ENCODE data around the gene MT3. TPM values are rescaled to one million over a fixed set of nuclear protein-coding genes. Genes with fewer than 3 reads are reported as not detected.
A peak's percentile ranks its signal among the peaks of the same experiment; 100 is the strongest.
"Not testable (repeated sequence)": the region's sequence is repeated elsewhere in the genome, so short reads cannot be mapped to it uniquely, and the experiment has no call there.

The MT3 gene
- total RNA-seq, 1 experiment from 2014 or later = not detected

GRCh38 chr16:56609463-56609921 lies 20.2 kb downstream of the MT3 start:
- DNase-seq (ENCODE audit: low read depth) = peak; percentile 90

GRCh38 chr16:56610017-56610608 lies 20.8 kb downstream of the MT3 start:
- peak; percentile 94 for DNase-seq (ENCODE audit: low read depth)

DNA sequence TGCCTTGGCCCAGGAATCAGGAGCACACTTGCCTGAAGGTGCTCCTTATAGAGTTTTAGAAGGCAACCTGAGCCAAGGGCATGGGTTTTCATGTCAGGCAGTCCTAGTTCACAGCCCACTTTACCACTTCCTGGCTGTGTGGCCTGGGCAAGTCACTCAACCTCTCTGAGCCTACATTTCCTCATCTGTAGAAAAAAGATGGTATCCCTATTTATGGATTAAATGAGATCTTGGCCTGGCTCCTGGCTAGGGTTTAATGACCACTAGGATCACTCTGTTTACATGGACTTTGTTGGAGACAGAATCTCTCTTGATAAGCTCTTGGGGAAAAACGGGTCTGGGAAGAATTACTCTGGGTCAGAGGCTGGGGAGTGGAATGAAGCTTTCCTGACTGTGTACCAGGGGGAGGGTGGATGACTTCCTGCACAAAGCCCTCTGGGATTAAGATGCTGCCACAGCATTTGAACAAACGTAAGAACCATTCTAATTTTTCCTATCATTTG lies 21.3 kb downstream of the MT3 start:
- DNase-seq (ENCODE audit: low read depth) = no peak

DNA sequence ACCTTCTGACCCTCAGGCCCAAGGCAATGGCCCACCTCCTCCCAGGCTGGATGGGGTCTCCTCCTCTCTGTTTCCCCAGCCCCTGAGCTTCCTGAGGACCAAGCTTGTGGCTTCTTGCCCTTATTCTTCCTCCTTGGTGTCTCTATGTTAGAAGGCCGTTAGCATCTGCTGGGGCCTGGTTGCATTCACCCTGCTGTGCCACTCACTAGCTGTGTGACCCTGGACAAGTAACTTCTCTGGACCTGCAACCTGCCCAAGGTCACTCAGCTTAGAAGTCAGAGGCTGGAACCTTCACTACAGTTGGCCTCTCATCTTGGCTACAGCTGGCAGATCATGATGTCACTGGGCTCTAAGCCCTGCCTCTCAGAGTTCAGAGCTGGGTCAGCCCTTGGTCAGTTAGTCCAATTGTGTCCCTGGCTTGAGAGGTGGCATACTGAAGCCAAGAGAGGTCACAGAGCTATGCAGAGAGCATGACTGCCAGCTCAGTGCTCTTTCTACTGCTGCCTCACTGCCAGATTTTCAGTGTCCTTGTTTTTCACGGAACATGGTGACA lies 22.0 kb downstream of the MT3 start:
- DNase-seq (ENCODE audit: low read depth) = peak; percentile 84

DNA sequence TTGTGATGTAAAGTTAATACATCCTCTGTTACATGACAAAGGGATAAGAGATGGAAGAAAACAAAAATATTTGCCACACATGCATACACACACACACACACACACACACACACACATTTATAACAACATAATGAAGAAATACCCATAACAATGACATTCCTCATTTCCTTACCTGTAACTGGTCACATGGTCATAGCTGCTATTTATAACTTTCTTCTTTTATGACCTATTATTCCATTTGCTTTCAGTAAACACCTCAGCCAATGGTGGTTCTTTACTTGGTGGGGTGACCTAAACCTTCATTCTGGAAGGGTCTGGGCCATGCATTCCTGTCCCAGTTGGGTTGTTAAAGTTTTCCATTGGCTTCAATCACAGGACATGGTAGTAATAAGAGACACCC lies 24.4 kb downstream of the MT3 start:
- no peak for DNase-seq (ENCODE audit: low read depth)

- peak; percentile 73 for DNase-seq (ENCODE audit: low read depth)
Measured at GRCh38 chr16:56614549-56614991, 25.2 kb downstream of the MT3 start.

GRCh38 chr16:56615353-56615752 lies 26.0 kb downstream of the MT3 start:
- peak; percentile 65 for DNase-seq (ENCODE audit: low read depth)

DNA sequence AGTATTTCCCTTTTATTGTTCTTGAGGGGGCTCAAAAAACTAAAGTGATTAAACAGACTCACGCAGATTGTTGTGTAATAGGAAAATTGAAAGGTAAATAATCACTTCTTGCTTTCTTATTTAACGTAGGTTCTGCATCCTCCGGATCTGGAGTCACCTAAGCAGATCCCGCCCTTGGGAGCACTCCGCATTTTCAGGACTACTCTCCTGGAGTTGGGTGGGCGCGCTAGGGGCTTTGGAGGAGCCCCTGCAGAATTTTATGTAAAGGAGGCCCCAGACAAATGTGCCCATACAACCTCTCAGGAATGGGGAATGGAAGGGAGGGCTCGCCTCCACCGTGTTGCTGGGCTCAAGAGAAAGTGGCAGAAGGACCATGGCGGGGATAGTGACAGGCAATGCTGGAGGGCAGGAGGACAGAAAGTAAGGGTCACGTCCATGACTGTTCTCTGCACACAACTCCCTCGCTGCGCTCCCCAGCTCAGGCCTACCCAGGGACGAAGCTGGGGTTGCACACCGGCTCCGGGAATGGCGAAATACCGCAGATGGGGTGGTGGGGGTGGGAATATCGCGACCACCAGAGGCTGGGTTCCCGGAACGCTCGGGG lies 27.4 kb downstream of the MT3 start:
- DNase-seq (ENCODE audit: low read depth) = no peak

DNA sequence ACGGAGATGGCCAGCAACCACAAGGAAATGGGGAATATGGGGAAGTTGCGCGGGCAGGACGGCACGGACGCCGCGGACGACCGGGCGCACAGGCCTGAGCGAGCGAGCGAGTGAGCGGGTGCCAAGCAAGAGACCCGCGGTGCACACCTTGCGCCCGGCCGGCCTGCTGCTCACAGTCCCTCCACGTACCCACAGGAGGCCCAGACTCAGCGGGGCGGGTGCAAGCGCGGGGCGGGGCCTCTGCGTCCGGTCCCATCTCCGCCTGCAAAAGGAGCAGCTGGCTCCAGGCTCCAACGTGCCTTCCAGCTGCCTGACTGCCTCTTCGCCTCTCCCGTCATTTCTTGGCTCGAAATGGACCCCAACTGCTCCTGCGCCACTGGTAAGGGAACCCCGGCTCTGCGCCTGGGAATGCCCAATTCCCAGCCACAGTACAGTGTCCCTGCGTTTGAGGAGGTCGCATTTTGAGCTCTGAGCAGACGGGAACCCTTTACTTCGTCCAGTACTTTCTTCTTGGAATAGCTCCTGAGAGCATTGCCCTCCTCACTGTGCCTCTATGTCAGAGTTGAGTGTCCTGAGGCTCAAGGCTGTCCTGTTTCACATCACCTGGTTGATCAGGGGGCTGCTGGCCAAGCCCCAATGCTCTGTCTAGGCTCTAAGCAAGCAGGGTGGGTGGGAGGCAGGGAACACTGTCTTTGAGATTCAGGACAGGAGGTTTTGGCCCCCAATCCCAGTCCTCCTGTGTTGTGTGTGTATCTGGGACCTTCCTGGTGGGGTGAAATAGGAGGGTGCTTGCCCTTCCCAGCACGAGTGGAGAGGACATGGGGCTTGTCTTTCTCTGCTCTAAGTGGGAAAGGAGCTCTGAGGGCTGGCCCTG lies 28.1 kb downstream of the MT3 start:
- peak; percentile 80 for DNase-seq (ENCODE audit: low read depth)

DNA sequence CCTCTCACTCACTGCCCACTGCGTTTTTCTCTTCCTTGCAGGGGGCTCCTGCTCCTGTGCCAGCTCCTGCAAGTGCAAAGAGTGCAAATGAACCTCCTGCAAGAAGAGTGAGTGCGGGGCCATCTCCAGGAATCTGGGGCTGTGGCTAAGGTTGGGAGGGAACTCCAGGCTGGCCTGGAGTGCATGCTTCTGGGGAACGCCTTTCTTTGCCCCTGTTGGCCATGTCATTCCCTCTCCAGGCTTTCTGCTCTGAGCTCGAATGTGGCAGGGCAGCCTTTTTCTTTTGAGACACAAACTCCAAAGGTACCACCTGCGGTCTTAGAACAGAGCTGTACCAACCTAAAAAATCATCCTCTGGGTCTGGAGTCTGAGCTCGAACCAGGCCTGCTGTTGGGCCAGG lies 28.8 kb downstream of the MT3 start:
- no peak for DNase-seq (ENCODE audit: low read depth)

- DNase-seq (ENCODE audit: low read depth) = peak; percentile 27
Measured at GRCh38 chr16:56620339-56620897, 31.1 kb downstream of the MT3 start.

DNA sequence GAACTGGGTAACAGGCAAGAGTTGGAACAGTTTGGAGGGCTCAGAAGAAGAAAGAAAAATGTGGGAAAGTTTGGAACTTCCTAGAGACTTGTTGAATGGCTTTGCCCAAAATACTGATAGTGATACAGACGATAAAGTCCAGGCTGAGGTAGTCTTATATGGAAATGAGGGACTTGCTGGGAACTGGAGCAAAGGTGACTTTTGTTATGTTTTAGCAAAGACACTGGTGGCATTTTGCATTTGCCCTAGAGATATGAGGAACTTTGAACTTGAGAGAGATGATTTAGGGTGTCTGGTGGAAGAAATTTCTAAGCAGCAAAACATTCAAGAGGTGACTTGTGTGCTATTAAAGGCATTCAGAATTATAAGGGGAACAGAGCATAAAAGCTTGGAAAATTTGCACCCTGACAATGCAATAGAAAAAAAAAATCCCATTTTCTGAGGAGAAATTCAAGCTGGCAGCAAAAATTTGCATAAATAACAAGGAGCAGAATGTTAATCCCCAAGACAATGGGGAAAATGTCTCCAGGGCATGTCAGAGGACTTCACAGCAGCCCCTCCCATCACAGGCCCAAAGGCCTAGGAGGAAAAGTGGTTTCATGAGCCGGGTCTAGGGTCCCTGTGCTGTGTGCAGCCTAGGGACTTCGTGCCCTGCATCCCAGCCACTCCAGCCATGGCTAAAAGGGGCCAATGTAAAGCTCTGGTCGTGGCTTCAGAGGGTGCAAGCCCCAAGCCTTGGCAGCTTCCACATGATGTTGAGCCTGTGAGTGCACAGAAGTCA lies 32.5 kb downstream of the MT3 start:
- DNase-seq (ENCODE audit: low read depth) = not testable (repeated sequence)

DNA sequence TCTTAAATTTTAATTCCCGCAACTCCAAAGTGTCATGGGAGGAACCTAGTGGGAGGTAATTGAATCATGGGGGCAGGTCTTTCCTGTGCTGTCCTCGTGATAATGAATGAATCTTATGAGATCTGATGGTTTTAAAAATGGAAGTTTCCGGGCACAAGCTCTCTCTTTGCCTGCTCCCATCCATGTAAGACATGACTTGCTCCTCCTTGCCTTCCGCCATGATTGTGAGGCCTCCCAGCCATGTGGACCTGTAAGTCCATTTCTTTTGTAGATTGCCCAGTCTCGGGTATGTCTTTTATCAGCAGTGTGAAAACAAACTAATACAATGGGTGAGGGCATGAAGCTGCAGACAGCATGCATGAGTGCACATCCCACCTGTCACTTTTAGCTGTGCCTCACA lies 33.9 kb downstream of the MT3 start:
- not testable (repeated sequence) for DNase-seq (ENCODE audit: low read depth)

- DNase-seq (ENCODE audit: low read depth) = no peak
Measured at GRCh38 chr16:56623637-56624036, 34.3 kb downstream of the MT3 start.

DNA sequence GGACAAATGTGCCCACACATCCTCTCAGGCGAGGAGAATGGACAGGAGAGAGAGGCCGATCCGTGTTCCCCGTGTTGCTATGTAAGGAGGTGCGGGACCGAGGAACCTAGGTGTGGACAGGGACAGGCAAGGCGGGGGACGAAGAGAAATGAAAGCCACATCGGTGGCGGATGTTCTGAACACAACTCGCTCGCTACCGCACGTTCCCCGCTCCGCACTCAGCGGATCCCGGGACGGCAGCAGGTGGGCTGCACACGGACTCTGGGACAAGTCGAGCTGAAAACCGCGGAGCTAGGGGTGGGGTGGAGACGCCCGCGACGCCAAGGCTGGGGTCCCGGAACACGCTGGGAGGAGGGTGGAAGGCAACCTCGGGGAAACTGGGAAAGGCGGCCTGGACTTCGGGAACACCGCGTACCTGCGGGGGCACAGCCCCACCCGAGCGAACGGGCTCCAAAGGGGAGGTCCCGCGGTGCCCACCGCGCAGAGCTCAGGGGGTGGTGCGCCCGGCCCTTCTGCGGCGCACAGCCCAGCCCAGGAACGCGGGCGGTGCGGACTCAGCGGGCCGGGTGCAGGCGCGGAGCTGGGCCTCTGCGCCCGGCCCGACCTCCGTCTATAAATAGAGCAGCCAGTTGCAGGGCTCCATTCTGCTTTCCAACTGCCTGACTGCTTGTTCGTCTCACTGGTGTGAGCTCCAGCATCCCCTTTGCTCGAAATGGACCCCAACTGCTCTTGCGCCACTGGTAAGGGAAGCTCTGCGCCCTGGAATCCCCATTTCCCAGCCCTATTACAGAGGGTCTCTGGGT lies 36.0 kb downstream of the MT3 start, which contains the start of gene MT1E:
TSS of gene MT1E (plus strand) at position 642 of the 803 bp plus-strand sequence. CDS start at position 713, 71 bp downstream.
- DNase-seq (ENCODE audit: low read depth) = peak; percentile 88

DNA sequence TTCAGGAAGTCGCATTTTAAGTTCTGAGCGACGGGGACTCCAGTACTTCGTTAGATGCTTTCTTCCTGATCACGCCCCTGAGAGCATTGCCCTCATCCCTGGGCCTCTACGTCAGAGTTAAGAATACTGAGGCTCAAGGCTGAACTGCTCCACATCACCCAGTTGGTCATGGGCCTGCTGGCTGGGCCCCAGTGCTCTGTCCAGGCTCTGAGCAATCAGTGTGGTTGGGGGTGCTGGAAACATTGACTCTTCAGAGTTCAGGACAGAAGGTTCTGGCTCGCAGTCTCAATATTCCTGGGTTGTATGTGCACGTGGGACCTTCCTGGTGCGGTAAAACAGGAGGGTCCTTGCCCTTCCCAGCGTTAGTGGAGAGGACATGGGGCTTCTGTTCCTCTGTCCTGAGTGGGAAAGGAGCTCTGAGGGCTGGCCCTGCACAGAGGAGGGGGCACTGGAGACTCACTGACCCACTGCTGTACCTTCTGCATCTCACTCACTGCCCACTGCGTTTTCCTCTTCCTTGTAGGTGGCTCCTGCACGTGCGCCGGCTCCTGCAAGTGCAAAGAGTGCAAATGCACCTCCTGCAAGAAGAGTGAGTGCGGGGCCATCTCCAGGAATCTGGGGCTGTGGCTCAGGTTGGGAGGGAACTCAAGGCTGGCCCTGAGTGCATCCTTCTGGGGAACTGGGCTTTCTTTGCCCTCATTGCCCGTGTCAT lies 36.8 kb downstream of the MT3 start:
- no peak for DNase-seq (ENCODE audit: low read depth)

- DNase-seq (ENCODE audit: low read depth) = no peak
Measured at GRCh38 chr16:56626685-56627084, 37.4 kb downstream of the MT3 start.

GRCh38 chr16:56628486-56629350 lies 39.4 kb downstream of the MT3 start:
- peak; percentile 35 for DNase-seq (ENCODE audit: low read depth)

Measured in LHCN-M2 (cell line).